ENCODE data around the gene CDK2AP2. TPM values are rescaled to one million over a fixed set of nuclear protein-coding genes. Genes with fewer than 3 reads are reported as not detected.
"Not testable (repeated sequence)": the region's sequence is repeated elsewhere in the genome, so short reads cannot be mapped to it uniquely, and the experiment has no call there.

The CDK2AP2 gene
- total RNA-seq, 1 experiment from 2014 or later: 71.7 TPM

- no peak for DNase-seq (ENCODE audit: low read depth)
Observed at GRCh38 chr11:67489885-67490726, 17.9 kb downstream of the CDK2AP2 start.

GRCh38 chr11:67489203-67489884 lies 18.6 kb downstream of the CDK2AP2 start:
- no peak for DNase-seq (ENCODE audit: low read depth)

DNA sequence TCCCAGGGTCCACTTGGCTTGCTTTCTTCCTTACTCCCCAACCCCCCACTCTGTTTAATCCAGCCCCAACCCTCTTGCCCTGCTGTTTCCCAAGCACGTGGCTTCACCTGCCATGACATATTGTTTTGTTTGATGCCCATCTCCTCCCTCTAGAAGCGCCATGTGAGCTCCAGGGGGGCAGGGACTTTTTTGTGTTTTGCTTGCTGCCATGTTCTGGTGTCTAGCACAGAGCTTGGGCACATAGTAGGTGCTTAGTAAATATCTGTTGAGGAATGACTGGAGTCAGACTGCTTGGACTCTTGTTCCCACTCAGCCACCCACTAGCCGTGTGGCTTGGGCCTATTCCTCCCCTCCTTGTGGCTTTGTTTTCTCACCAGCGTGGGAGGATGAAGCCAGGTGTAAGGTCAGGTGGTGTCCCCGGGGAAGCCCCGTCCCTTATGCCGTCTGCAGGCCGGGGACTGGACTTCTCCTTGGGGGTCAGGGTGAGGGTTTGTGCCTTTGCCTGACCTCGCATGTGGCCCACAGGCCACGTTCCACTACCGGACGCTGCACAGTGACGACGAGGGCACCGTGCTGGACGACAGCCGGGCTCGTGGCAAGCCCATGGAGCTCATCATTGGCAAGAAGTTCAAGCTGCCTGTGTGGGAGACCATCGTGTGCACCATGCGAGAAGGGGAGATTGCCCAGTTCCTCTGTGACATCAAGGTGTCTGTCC lies 21.3 kb downstream of the CDK2AP2 start:
- DNase-seq (ENCODE audit: low read depth): no peak

DNA sequence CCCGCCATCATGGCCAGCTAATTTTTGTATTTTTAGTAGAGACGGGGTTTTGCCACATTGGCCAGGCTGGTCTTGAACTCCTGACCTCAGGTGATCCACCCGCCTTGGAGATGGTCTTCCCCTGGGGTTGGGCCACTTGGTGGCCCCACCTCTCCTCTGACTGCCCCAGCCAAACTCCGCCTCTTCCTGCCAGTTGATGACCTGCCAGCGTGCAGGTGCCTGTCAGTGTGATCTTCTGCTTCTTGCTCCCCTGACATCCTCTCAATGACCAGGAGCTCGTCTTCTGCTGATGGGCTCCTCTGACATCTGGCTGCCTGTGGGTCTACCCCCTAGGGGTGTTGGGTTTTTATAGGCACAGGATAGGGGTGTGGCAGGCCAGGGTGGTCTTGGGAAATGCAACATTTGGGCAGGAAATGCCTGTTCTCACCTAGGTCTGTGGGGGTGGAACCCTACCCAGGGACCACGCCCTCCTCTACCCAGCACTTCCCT lies 22.0 kb downstream of the CDK2AP2 start:
- not testable (repeated sequence) for DNase-seq (ENCODE audit: low read depth)

- no peak for DNase-seq (ENCODE audit: low read depth)
Observed at GRCh38 chr11:67484847-67485311, 23.1 kb downstream of the CDK2AP2 start.

- no peak for DNase-seq (ENCODE audit: low read depth)
Observed at GRCh38 chr11:67483831-67484665, 23.9 kb downstream of the CDK2AP2 start.

DNA sequence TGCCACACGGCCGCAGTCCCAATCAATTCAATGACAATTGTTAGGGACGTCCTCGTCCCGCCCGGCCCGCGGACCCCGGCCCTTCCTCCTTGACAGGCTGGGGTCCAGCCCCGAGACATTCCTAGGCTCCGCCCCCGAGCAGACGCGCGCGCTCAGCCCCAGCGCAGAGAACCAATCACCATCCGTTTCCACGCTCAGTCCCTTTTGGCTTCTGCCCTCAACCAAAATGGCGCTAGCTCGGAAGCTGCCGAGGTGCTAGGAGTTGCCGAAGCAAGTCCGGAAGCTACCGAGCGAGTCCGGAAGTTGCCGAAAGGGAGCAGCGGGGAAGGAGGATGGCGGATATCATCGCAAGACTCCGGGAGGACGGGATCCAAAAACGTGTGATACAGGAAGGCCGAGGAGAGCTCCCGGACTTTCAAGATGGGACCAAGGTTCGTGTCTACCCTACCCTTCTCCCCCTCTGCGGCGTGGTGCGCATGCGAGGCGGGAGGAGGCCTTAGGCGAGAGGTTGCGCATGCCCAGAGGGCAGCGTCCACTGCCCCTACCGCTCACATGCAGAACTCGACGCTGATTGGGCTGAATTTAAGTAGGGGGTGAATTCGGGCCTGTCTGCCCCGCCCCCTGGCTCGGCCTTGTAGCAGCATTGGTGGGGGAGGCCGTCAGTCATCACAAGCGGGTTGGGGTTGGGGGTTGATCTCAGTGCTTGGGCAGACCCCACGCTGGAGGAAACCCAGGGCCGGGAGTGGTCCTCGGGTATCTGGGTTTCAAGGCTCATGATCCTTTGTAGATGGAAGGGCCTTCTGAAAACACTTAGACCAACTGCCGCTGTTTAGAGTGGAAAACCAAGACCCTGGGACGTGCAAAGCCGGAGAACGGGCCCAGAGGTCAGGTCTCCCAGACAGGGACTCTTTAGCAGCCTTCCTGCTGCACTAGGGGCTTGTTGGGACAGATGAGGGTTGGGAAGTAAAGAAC lies 24.8 kb downstream of the CDK2AP2 start, which contains the start of gene AIP:
TSS of gene AIP (plus strand) at position 200 of the 972 bp plus-strand sequence. CDS start at position 333, 133 bp downstream.
- peak; percentile 98 for DNase-seq (ENCODE audit: low read depth)

GRCh38 chr11:67482275-67482826 lies 25.6 kb downstream of the CDK2AP2 start:
- no peak for DNase-seq (ENCODE audit: low read depth)

DNA sequence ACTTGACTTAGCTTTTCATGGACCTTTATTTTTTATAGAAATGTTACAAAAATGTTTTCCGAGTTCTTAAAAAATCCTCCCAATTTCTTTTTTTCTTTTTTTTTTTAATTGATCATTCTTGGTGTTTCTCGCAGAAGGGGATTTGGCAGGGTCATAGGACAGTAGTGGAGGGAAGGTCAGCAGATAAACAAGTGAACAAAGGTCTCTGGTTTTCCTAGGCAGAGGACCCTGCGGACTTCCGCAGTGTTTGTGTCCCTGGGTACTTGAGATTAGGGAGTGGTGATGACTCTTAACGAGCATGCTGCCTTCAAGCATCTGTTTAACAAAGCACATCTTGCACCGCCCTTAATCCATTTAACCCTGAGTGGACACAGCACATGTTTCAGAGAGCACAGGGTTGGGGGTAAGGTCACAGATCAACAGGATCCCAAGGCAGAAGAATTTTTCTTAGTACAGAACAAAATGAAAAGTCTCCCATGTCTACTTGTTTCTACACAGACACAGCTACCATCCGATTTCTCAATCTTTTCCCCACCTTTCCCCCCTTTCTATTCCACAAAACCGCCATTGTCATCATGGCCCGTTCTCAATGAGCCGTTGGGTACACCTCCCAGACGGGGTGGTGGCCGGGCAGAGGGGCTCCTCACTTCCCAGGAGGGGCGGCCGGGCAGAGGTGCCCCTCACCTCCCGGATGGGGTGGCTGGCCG lies 30.5 kb downstream of the CDK2AP2 start:
- not testable (repeated sequence) for DNase-seq (ENCODE audit: low read depth)

DNA sequence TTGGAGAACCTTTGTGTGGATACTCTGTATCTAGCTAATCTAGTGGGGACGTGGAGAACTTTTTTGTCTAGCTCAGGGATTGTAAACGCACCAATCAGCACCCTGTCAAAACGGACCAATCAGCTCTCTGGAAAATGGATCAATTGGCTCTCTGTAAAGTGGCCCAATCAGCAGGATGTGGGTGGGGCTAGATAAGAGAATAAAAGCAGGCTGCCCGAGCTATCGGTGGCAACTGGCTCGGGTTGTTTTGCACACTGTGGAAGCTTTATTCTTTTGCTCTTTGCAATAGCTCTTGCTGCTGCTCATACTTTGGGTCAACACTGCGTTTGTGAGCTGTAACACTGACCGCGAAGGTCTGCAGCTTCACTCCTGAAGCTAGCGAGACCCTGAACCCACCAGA lies 31.3 kb downstream of the CDK2AP2 start:
- not testable (repeated sequence) for DNase-seq (ENCODE audit: low read depth)

DNA sequence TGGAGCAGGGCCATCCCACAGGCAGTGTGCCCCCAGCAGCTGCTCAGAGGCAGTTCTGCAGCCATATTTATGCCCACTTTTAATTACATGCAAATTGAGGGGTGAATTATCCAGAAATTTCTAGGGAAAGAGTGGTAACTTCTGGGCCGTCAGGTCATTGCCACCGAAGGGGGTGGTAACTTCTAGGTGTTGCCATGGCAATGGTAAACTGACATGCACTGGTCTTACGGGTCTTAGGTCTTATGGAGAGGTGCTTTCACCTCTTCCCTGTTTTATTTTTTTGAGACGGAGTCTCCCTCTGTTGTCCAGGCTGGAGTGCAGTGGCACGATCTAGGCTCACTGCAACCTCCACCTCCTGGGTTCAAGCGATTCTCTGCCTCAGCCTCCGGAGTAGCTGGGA lies 35.1 kb downstream of the CDK2AP2 start:
- no peak for DNase-seq (ENCODE audit: low read depth)

GRCh38 chr11:67470337-67471002 lies 37.5 kb downstream of the CDK2AP2 start:
- DNase-seq (ENCODE audit: low read depth): no peak

- no peak for DNase-seq (ENCODE audit: low read depth)
Observed at GRCh38 chr11:67469508-67469811, 38.5 kb downstream of the CDK2AP2 start.

DNA sequence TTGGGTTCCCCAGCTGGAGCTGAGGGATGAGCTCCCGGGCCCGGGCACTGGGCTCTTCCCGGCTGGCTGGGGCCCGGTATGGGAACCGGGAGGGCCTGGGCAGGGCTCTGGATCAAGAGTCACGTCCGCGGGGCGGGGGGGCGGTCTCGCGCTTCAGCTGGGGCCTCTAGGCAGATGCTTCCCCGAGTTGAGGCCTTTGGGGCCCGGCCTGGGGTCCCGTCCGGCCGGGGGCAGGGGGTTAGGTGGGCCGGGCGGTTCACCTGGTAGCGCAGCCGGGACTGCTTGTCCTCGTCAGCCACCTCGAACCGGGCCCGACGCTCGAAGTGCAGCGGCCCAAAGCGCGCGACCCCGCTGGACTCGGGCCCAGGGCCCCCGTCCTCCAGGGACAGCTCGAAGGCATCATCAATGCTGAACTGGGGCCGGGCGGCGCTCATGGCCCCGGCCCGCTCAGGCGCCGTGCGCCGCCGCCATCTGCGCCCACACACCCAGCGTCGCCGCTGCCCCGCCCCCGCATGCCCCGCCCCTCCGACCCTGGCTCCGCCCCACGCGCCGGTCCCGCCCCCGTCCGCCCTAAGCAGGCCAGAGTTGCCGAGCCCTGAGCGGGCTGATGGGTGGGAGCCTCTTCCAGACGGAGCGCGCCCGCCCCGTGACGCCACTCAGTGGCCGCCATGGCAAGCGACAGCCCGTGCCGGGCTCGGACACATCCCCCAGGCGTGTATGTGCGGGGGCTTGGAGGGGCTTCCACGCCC lies 39.0 kb downstream of the CDK2AP2 start, which contains the start of gene TMEM134:
TSS of gene TMEM134 (minus strand) at position 493 of the 749 bp plus-strand sequence. CDS start at position 434, 59 bp downstream.
- DNase-seq (ENCODE audit: low read depth): peak; percentile 85

DNA sequence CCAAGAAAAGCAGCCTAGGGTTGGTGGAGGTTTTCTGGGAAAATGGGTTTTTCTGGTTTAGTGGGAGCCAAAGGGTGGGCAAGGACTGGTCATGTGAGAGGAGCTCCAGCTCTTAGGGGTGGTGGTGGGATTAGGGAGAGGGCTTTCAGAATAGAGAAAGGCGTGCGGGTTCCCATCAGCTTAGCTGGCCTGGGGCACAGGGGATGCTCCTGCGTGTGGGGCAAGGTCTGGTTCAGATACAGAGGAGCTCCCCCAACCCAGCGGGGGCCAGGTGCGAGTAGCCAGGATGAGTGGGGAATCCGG lies 39.6 kb downstream of the CDK2AP2 start:
- no peak for DNase-seq (ENCODE audit: low read depth)

DNA sequence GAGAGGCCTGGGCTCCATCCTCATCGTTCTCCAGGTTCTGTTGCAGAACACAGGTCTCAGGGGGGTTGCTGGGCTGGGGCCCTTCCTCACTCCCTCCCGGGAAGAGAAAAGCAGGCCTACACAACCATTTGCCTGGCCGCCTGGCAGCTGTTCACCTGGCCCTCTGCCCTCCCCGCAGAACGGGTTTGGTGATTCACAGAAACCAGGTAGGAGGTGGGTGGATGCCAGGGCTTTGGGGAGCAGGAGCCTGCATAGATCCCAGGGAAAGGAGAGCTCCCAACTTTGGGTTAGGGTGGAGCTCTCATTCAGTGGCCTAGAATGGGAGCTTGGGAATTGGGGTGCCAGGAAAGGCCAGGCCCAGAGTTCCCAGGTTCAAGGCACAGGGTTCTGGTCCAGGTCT lies 39.9 kb downstream of the CDK2AP2 start:
- peak; percentile 54 for DNase-seq (ENCODE audit: low read depth)

DNA sequence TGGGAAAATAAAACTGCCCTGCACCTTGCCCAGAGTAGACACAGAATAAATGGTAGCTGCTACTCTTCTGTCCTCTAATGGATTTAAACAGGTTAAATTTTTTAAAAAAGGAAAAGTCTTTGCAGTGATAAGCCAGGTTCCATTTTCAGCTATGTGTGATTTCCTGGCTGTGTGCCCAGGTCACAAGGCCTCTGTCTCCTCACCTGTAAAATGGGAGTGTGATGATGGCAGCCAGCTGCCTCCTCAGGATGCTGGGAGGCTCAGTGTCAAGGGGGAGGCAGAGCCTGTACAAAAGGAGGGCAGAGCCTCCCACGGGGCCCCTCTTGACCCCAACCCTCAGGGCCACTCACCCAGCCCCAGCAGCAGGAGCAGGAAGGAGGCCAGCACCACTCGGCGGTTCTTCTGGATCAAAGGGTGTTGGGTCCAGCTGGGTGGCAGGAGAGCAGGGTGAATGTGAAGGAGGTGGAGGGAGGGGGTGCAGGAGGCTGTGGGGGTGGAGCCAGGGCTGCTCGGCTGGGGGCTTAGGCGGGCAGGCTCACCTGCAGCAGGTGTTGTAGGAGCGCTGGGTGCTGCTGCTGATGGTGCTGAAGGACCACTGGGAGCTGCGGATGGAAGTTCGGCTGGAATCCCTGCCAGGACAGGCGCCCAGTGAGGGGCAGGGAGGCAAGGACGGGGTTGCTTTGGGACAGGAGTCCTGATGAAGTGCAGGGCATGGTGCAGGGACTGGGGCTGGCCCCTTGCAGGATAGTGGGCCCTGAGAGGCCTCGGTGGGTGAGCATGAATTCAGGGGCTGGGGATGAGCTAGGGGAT lies 40.8 kb downstream of the CDK2AP2 start:
- DNase-seq (ENCODE audit: low read depth): no peak

Measured in M059J (cell line).